GM12873 (cell line): ENCODE measurements around the gene MLN.
A peak's percentile ranks its signal among the peaks of the same experiment; 100 is the strongest.

Source experiments
- CTCF ChIP-seq: IDR thresholded peaks from 2 replicates; pipeline ENCODE4 v1.5.1; 2012; ENCODE audit warnings: low read depth, mild to moderate bottlenecking, moderate library complexity, low read length, control low read depth; ENCODE audit not compliant: insufficient read depth; ENCODE audit errors: missing control alignments

Gene MLN

DNA sequence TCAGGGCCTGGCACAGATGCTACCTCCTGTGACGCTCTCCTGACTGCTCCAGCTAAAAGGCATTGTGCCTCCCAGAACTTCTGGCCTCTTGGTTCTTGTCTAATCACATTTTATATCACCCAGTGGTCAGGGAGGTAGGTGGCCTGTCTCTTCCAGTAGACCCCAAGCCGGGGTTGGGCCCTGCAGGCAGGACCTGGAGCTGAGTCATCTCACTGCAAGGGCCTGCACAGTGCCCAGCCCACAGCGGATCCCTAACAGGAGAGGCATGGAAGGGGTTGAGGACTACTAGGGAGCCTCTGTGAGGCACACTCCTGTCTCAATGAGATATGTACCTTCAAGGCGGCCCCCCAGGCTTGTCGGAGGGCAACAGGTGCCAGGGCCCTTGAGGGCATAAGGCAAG is 21.2 kb downstream of the MLN start:
- TF ChIP-seq CTCF: no peak

DNA sequence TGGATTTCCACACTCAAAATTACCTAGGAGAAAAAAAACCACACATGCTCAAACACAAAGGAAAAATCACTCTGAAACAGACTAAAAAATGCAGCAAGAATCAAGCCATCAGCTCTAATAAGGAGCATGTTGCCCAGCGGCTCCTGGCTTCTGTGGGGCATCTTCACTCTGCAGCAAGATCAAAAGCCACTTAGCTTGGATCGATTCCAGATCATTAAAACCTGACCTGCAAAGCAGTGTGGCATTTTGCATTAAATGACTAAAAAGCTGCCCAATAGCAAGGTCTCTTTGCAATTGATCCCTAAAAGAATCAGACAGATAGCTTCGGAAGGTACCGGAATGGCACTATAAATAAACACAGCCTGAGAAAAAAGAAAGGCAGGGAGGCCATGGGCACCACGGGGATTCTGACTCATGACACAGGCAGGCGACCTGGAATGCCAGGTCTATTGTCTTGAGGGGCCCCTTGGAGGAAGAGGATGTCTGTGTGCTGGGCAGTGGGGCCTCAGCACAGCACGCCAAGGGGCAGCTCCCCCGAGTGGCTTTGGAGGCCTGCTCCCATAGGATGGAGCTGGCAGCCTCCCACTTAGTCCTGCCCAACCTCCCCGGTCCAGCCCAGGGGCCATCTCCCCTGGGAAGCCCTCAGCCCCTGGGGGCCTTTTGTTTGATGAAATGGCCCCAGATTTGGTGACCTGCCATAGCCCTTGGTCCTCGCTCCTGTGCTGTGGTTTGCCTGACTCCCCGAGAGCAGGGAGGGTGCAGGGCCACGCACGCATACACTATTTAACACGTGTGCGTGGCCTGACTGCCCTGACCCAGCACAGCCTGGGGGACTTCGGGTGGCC is 22.4 kb downstream of the MLN start:
- no peak for TF ChIP-seq CTCF

DNA sequence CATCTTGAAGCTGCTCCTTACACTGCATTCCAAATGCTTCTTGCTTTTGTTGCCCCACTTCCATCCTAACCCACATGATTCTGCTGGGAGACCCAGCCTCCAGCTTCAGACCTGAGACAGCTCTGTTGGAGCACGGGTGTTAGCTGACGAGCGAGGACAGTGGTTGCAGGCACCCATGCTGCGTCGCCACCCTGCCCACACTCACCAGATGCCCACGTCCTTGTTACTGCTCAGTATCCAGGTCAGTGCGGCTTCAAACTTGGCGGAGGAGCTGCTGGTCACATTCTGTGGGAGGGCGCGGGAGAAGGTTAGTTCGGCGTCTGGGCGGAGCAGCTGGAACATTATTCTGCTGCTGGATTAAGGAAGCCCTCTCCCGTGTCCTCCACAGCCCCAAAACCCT is 23.9 kb downstream of the MLN start:
- no peak for TF ChIP-seq CTCF

DNA sequence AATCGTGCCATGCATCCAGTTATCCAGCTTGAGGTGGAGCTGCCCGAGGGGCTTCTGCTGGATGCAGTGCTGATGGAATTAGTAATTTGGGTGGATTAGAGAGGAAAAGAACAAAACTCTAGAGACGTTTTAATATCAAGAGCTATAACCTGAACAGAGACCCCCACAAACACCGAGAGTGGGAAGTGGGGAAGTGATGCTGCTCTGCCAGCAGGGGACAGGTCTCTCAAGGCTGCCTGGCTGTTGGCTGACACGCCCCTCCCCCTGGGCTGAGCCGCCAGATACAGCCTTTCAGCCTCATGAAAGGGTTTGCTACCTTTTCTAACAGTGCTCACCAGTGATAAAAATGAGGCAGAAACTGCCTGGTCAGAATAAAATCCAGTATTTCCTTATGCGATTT is 24.5 kb downstream of the MLN start:
- TF ChIP-seq CTCF: peak; percentile 6

DNA sequence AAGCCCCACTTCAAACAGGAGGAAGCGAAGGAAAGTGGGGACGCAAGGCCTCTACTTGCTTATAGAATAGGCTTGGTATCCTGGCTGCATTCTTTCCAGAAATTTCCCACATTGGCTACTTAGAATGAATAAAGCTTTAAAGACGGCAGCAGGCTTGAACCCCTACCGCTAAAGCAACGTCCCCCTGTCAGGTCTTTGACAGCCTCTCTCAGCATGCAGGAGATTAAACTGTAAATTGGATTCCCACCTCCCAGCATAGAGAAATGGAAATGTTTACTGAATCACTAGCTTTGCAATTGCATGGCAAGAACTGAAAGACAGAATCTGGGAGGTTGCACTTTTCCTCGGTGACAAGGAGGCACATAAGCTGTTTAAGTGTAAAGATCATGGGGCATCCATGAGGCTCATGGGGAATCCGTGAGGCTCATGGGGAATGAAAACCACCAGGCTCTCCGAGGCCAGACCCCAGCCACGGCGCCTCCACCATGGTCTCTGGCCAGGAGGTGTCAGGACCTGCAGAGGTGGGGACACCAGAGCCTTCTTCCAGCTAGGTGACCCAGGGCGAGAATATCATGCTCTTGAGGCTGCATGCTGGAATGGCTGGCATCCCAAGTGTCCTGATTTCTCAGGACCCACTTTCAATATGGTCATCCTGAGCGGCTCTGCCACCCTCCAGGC is 25.2 kb downstream of the MLN start:
- no peak for TF ChIP-seq CTCF

GRCh38 chr6:33777398-33778388 is 26.1 kb downstream of the MLN start:
- no peak for TF ChIP-seq CTCF
